HG03175 (cell line): ENCODE results near the gene FBLN2.

Experiments used
- ATAC-seq: cut with Tn5 transposase; IDR thresholded peaks from one replicate; pipeline ENCODE4 v1.9.1; 2021; ENCODE audit warnings: mild to moderate bottlenecking, moderate library complexity; ENCODE audit not compliant: unreplicated experiment

The FBLN2 gene

DNA sequence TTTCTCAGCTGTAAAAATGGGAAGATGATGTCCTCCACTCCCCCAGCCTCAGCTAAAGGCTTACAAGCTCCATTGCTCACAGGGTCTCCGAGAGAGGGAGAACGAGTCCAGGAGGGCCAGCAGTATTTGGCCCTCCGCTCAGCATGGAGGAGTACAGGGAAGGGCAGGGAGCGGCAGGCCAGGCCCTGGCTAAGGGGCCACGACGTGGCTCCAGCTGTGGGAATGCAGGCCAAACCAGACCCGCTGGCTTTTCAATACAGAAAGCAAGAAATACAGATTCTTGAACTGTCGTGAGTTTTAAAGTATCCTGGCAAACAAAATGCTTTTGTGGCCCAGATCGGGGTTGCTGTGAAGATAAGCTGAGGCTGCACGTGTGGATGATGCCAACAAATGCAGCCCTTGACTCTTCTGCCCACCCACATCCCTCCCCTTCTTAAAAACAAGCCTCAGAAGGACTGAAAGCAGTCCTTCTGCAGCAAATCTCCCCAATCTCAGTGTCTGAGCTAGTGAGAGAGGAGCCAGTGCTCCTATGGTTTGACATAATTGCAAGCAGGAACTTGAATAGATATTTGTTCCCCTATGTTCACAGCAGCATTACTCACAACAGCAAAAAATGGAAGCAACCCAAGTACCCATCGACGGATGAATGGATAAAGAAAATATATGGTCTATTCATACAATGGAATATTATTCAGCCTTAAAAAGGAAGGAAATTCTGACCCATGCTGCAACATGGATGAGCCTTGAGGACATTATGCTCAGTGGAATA, 18.5 kb upstream of the FBLN2 start:
- no peak for ATAC-seq

DNA sequence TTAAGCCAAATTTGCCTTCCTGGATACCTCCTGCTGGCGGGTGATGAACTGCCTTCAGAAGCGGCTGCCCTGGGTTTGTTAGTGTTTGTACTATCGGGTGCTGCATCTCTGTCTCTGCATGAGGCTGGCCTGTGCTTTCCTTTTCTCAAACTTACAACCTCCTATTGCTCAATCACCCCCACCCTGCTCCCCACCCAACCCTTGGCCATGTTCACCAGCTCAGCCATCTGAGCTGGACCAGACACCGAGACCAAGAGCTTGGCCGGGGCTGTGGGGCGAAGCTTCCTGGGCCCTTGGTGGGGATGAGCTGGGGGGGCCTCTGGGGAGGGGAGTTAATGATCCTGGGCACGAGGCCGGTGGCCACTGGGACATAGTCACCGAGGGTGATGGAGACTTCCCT, 16.8 kb upstream of the FBLN2 start:
- no peak for ATAC-seq

DNA sequence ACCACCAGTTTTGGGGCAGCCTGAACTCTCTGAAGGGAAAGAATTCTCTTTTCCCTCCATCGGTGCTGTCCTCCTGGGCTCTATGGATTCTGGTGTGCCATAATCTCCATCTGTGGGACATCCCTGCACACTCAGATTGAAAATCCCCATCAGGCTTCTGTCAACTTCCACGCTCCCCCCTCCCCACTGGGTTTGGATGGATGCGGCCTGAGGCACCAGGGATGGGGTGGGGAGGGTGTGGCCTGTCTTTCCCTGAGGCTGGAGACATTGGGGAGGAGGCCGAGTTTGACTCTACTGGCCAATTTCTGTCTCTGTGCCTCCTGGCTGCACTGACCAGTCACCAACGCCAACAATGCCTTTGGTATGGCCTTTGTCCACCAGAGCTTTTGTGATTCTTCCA, 16.3 kb upstream of the FBLN2 start:
- no peak for ATAC-seq

DNA sequence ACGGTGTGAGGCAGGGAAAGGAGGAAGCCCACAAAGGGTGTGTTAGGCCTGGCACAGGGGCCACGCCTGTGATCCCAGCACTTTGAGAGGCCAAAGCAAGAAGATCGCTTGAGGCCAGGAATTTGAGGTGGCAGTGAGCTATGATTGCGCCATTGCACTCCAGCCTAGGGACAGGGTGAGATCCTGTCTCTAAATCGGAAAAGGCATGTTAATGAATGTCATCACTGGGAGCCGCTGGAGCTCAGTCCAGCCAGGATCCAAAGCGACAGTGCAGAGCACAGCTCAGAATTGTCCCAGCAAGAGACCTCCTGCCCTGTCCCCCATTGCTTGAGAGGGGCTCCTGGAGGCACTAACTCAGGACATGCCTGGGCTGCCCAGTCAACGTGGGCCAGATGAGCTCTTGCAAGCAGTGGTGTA, 15.0 kb upstream of the FBLN2 start:
- no peak for ATAC-seq

DNA sequence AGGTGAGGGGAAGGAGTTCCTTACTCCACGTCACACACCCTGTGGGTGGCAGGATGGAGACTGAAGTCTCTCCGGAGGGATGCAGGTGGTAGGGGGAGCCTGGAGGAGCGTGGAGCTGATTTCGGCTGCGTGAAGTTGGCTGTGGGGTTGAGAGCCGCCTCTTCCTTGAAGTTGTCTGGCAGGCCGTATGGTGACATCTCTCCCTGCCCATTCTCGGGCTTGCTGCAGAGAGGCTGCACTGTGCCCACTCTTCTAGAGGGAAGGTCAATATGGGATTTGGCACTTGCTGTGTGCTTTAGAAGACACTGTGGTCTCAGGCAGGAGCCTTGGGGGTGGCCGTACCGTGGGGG, 13.4 kb upstream of the FBLN2 start:
- ATAC-seq: no peak

DNA sequence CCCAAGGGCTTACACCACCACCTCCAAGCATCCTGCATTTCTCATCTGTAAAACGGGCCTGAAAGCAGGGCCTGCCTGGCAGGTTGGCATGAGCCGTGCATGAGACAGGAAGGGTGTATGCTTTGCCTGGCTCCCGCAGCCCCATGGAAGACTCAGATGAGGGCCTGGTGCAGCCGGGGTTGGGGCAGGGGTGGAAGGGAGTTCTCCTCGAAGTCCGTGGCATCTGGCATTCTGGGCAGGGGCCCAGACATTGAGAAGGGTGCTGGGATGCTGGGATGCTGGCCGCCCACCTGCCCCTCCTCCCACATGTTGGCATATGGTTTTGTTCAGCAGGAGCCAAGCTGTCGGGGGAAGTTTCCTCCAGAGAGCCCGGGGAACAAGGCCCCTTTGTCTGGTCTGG, 13.0 kb upstream of the FBLN2 start:
- ATAC-seq: no peak

DNA sequence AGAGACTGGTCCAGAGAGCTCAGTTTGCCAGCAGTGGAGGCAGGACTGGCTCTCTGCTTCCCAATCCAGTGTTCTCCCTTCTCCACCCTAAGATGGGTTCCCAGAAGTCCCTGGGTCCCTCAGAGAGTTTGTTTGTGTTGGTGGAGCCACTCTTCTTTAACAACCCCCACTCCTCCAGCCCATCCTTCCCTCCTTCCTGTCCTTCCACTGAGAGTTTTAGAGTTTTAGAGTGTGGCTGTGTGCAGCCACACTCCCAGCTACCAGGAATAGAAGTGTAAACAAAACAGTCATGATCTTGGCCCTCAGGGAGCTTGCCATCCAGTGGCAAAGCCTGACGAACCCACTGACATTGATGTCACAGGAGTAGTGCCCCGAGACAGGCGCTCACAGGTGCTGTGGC, 12.5 kb upstream of the FBLN2 start:
- no peak for ATAC-seq

DNA sequence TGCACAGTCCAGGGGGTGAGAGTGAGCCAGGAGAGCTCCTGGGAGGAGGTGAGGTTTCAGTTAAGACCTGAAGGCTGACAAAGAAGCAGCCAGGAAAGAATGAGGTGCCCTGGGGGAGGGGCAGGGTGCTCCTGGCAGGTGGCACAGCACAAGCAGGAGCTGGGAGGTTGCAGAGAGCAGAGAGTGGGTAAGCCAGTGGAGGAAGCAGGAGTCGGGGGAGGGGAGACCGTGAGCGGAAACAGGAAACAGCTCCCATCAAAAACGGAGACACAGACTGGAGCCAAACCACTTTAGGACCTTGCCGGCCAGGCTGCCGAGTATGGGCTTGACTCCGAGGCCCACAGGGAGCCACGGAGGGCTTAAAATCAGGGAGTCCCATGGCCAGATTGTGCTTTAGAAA, 12.1 kb upstream of the FBLN2 start:
- no peak for ATAC-seq

DNA sequence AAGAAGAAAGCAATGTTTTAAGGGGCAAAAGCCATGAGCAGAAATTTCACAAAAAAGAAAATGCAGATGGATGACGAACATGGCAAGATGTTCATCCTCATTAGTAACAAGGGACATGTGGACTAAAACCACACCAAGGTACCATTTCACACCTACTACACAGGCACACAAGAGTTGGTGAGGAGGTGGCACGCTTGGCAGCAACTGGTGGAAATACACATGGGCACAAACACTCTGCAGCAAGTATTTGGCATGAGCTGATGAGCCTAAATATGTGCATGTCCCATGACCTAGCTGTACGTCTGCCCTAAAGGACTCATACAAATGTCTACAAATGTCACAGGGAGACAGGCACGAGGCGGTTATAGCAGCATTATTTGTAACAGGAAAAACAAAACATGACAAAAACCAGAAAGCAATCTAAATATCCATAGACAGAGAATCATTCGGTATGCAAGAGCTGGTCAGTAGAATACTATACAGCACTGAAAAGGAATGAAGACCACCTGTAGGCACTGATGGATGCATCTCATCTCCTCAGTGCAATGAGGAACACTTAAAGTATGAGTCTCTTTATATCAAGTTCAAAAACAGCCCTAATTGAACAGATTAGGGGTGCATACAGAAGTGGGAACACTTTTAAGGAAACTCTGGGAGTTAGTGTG, 11.5 kb upstream of the FBLN2 start:
- no peak for ATAC-seq

DNA sequence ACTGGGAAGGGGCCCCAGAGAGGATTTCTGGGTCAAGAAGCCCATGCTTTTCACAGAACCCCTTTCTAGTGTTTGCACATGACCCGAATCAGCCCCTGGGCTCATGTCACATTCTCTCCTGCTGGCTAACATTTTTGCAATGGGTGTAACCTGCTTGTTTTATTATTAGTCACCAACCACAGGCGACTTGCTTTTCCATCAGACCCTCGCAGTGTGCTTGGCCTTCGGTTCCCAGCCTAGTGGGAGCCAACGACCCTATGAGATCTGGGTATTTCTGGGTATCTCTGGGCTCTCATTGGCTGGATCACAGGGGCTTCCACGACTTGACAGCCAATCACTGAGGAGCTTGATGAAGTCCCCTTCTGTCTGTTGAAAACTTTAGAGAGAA, 11.0 kb upstream of the FBLN2 start:
- no peak for ATAC-seq

DNA sequence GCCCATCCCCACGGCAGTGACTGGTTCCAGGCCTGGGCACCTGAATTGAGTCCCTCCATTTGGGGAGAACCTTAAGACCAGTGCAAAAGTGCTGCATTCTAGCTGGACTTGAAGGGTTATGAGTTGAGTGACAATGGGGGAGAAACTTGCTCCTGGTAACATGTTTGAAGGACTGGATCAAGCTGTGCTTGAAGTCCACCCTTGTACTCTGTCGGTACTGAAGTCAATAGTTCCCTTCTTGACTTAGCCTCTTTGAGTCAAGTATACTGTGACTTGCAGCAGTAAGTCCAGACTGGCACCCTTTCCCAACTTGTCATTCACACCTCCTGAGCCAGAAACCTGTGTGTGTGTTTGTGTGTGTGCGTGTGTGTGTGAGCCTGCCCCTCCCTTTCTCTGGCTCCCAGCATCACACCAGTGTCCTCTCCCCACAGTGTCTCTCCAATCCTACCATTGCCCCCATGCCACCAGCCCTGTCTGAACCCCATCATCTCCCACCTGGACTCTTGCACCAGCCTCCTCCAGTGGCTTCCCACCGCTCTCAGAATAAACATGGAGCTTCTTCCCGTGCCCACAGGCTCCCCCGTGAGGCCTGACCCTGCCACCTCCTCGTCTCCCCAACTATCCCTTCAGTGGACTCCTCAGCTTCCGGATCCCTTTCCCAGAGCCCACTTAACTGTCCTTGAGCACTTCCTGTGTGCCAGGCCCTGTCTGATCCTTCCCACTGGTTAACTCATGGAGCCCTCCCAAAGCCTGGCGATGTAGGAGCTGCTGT, 10.2 kb upstream of the FBLN2 start:
- ATAC-seq: no peak

DNA sequence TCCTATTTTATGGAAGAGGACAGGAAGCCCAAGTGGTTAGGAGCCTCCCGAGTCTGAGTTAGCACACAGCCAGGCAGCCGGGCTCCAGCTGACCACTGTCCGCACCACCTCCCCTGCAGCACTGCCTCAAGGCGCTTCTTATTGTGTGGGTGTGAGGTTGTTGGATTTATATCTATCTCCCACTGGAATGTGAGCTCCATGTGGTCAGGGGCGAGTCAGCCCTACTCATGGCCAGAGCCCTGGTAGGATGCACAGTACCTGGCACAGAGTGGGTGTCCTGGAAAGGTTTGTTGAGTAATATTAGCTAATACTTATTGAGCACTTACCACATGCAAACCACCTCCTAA, 9.7 kb upstream of the FBLN2 start:
- no peak for ATAC-seq

DNA sequence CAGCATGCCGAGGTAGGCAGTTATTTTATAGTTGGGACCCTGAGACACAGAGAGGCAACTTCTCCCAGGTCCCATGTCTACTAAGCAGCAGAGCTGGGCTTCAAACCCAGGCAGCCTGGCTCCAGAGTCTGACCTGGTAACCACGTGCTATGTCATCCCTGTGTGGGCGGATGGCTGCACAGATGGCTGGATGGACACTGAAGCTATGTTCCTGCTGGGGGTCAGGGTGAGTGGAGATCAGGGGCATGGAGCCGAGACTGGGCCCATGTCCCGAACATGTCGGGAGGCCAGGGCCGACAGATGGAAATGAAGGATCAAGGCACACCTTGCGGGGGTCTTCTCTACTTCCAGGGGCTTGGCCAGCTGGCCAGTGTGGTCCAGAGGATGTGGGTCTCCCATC, 9.3 kb upstream of the FBLN2 start:
- no peak for ATAC-seq

DNA sequence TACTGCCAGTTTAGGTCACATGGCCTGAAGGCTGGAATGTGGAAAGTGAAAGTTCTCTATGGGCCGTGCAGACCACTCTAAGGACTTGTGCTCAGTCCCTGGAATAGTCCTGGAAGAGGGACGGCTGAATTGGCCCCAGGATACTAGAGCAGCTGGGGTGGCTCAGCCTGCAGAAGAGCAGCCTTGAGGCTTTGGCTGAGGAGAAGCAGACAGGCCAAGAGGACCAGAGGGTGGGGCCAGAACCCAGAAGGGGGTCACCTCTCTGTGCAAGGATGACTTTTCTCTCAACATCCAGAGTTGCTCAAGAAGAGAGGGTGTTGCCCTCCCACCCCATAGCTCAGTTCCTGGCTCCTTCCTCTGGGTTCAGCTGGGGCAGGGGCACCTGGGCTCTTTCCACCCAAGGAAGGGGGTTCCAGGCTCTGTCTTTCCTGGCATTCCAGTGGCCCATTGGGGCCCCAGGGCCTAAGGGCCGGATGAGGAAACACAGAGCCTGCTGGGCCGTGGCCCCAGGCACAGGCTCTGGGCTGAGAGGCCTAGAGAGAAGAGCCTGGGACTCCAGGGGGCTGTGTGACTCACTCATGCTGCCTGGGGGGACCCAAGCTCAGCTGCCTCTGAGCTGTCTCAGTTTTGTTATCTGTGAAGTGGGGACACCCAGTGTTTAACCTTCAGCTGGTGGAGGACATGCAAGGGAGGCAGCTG, 8.5 kb upstream of the FBLN2 start:
- ATAC-seq: no peak

DNA sequence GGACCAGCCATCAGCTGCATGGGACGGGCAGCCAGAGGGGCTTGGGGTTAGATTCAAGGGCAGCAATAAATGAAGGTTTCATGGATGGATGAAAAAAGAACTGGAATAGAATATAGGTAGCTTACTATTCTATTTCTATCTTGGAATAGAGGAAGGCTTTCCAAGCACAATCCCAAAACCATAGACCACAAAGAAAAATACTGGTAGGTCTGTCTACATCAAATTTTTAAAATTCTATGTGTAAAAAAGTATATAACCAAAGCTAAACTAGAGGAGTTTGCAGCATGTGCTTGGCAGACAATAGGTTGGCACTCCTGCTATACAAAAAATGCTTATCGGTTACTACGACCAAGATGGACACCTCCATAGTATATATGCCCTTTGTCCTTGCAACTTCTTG, 7.2 kb upstream of the FBLN2 start:
- ATAC-seq: no peak

DNA sequence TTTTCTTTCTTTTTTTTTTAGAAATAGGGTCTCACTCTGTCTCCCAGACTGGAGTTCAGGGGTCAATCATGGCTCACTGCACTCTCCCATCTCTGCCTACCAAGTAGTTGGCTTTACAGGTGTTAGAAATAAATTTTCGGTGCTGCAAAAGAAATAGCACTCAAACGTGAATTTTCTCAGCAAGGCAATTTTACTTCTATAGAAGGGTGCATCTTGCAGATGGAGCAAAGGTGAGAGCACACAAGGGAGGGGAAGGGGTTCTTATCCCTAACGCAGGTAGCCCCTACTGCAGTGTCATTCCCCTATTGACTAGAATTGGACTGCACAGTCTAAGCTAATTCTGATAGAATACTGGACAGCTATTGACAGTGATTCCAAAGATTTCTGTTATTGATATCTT, 6.8 kb upstream of the FBLN2 start:
- no peak for ATAC-seq

DNA sequence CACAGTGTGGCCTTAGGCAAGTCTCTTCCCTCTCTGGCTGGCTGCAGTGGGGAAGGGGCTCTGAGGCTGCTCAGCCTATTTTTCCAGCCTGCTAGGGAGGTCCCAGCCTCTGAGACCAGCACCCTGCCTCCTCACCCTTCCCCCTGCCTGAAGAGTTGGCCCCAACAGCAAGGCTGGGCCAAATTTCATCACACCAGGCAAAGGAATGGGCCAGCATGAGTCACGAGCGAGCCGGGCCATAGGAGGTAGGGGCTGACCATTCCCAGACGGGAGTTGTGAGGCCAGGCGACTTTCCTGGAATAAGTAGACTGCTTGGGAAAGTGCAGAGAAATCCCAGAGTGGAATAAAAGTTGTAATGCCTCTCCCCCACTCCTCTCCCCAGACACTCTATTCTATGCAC, 5.7 kb upstream of the FBLN2 start:
- no peak for ATAC-seq

DNA sequence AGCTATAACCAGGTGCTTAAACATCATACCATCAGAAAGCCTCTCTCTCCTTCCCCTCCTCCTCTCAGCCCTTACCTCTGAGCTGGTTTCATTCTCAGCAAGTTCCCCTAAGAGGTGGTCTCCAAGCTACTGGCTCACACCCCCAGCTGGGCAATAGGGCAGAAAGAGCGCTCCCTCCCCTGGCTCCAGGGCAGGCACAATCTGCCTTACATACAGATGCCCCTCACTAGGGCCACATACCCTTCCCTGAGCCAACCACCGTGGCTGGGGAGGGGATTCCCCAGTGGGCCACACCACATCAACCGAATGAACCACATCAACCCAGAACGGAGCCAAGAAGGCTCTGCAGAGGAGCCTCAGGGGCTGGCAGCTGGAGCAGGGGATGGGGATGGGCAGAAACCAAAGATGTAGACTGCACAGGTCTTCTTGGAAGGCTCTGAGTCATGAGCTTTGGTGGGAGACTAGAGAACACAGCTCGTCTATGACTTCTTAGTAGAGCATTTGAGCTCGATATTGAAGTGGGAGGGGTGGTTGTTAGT, 4.6 kb upstream of the FBLN2 start:
- no peak for ATAC-seq

DNA sequence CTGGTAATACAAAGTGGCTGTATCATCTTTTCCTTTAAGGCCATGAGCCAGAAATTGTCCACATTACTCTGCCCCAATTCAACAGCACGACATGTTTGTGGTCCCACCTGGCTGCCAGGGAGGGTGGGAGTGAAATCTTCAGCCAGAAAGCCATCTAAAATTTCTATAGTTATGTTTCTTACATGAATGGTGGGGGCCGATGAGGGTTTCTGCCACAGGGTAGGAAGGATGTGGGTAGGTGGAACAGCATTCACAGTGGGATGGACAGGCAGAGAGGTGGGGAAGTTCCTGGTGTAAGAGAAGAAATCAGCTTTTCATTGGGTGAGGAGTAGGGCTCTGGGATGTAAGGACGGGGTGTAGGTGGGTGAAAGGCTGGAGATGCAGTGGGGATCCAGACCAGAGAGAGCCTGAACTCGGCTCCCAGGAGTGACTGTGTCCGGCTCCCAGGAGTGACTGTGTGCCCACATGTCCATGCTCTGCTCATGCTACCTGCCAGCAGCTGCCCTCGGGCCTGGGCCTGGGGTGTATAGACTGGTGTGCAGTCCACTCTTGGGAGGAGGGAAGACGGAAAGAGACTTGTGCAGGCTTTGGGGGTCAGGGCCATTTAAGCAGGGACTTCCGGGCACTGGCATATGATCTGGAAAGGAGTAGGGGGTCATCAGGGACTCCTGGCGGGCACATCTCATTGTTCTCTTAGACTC, 3.8 kb upstream of the FBLN2 start:
- no peak for ATAC-seq

DNA sequence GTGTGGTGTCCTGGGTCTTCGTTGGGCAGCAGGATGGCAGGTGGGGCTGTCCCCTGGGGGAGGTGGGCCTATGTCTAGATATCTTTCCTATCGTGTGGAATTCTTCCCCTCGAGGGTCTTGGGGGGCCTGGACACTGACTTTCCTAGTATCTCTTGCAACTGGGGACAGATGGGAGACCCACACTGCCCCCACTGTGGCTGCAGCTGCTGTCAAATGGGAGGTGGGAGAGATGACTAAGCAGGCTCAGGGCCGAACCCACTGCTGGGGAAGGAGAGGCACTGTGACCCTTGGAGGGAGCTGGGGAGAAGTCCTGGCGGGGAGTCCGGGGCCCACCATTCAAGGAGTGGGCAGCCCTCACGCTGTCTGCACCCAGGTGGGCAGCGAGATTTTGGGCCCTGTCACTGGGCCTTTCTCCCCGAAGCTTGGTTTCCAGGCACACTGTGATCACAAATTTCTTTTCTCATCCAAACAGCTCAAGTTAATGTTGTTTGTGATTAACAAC, 2.9 kb upstream of the FBLN2 start:
- no peak for ATAC-seq
